ENCODE measurements around the gene VKORC1.
"Not testable (repeated sequence)": the region's sequence is repeated elsewhere in the genome, so short reads cannot be mapped to it uniquely, and the experiment has no call there.

- not testable (repeated sequence) for TF ChIP-seq ZNF274 (IDR thresholded peaks at IDR 0.05; ENCODE audit: low read depth, low read length); YY1 (IDR thresholded peaks at IDR 0.05; ENCODE audit: insufficient read depth, insufficient read length)
Measured at GRCh38 chr16:31141071-31141469, 46.5 kb upstream of the VKORC1 start.
